ENCODE results near the gene FANCC.
"Not testable (repeated sequence)": the region's sequence is repeated elsewhere in the genome, so short reads cannot be mapped to it uniquely, and the experiment has no call there.

DNA sequence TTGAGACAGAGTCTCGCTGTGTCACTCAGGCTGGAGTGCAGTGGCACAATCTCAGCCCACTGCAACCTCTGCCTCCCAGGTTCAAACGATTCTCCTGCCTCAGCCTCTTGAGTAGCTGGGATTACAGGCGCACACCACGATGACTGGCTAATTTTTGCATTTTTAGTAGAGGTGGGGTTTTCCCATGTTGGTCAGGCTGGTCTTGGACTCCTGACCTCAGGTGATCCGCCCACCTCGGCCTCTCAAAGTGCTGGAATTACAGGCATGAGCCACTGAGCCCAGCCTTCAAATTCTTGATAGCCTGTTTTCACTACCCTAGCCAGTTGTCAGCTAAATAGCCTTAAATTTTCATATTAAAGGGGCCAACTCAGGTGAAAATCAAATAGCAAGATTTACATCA, 11.6 kb upstream of the FANCC start:
- not testable (repeated sequence) for TF ChIP-seq POLR2A, EP300 (IDR thresholded peaks at IDR 0.05)
- TF ChIP-seq, protein P1, sequence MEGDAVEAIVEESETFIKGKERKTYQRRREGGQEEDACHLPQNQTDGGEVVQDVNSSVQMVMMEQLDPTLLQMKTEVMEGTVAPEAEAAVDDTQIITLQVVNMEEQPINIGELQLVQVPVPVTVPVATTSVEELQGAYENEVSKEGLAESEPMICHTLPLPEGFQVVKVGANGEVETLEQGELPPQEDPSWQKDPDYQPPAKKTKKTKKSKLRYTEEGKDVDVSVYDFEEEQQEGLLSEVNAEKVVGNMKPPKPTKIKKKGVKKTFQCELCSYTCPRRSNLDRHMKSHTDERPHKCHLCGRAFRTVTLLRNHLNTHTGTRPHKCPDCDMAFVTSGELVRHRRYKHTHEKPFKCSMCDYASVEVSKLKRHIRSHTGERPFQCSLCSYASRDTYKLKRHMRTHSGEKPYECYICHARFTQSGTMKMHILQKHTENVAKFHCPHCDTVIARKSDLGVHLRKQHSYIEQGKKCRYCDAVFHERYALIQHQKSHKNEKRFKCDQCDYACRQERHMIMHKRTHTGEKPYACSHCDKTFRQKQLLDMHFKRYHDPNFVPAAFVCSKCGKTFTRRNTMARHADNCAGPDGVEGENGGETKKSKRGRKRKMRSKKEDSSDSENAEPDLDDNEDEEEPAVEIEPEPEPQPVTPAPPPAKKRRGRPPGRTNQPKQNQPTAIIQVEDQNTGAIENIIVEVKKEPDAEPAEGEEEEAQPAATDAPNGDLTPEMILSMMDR (IDR thresholded peaks at IDR 0.05) = not testable (repeated sequence)
